PC-9 (cell line): ENCODE measurements around the gene HSD17B4. TPM values are rescaled to one million over a fixed set of nuclear protein-coding genes. Genes with fewer than 3 reads are reported as not detected.

Source experiments
- Bru-seq: library from RNA; stranded (reverse); fragments of 400-500 nt; gene quantifications from one replicate; lab custom pipeline; 2021; lab: Mats Ljungman, UMichigan
- BruChase-seq, 2 experiments: library from RNA; stranded (reverse); fragments of 400-500 nt; gene quantifications; one replicate each; lab custom pipeline; 2021; lab: Mats Ljungman, UMichigan
- BruUV-seq: library from RNA; stranded (reverse); fragments of 400-500 nt; replicated peaks from 2 replicates; lab custom pipeline; 2021; lab: Mats Ljungman, UMichigan
- CTCF ChIA-PET: fragments of 300-600 bp; sonication (Branson Sonifier 250); formaldehyde crosslinking; loops from one replicate; lab custom pipeline; 2022; ENCODE audit warnings: antibody characterized with exemption; lab: Charles Lee
- POLR2A ChIA-PET: fragments of 300-600 bp; sonication (Branson Sonifier 250); formaldehyde crosslinking; loops from one replicate; lab custom pipeline; 2022; ENCODE audit warnings: antibody characterized with exemption; ENCODE audit not compliant: unreplicated experiment; lab: Charles Lee
- DNase-seq, 2 experiments: peaks; one replicate each; pipeline versions ENCODE4 v3.0.0 to v3.0.0-alpha.2; 2015 to 2022; ENCODE audit warnings: mixed read lengths in 1 of 2
- H2AFZ ChIP-seq: fragments of 200-600 bp; sonication (generic); 2 replicates; pipeline ENCODE4 v1.8.1; 2017; ENCODE audit warnings: antibody characterized with exemption
- H3F3A ChIP-seq: fragments of 200-600 bp; sonication (generic); 2 replicates; pipeline ENCODE4 v1.8.1; 2017; ENCODE audit warnings: antibody characterized with exemption, mild to moderate bottlenecking, low read depth; ENCODE audit not compliant: insufficient read depth
- H3K27ac ChIP-seq: fragments of 200-600 bp; sonication (generic); 2 replicates; pipeline ENCODE4 v1.6.1; 2016; ENCODE audit warnings: mixed run types
- H3K27me3 ChIP-seq: fragments of 200-600 bp; sonication (generic); 2 replicates; pipeline ENCODE4 v1.6.1; 2016; ENCODE audit warnings: low read depth, mixed run types; ENCODE audit not compliant: insufficient read depth
- H3K36me3 ChIP-seq: fragments of 200-600 bp; sonication (generic); 2 replicates; pipeline ENCODE4 v1.6.1; 2016; ENCODE audit warnings: low read depth, mixed run types
- H3K4me1 ChIP-seq: fragments of 200-600 bp; sonication (generic); replicated peaks from 2 replicates; pipeline ENCODE4 v1.6.1; 2016; ENCODE audit warnings: mixed run types; ENCODE audit not compliant: insufficient read depth
- H3K4me2 ChIP-seq: fragments of 200-600 bp; sonication (generic); 2 replicates; pipeline ENCODE4 v1.6.1; 2017; ENCODE audit warnings: mixed run types
- H3K4me3 ChIP-seq: fragments of 200-600 bp; sonication (generic); 2 replicates; pipeline ENCODE4 v1.6.1; 2016; ENCODE audit warnings: mixed run types
- H3K79me2 ChIP-seq: fragments of 200-600 bp; sonication (generic); 2 replicates; pipeline ENCODE4 v1.6.1; 2017; ENCODE audit warnings: low read depth, mixed run types
- H3K9me2 ChIP-seq: fragments of 200-600 bp; sonication (generic); 2 replicates; pipeline ENCODE4 v1.8.1; 2017; ENCODE audit warnings: mild to moderate bottlenecking; ENCODE audit not compliant: insufficient read depth
- H3K9me3 ChIP-seq: fragments of 200-600 bp; sonication (generic); 2 replicates; pipeline ENCODE4 v1.8.1; 2016; ENCODE audit warnings: low read depth; ENCODE audit not compliant: insufficient read depth
- H4K20me1 ChIP-seq: fragments of 200-600 bp; sonication (generic); 2 replicates; pipeline ENCODE4 v1.8.1; 2017; ENCODE audit not compliant: insufficient read depth
- CTCF ChIP-seq: fragments of 200-600 bp; sonication (generic); conservative IDR thresholded peaks from 2 replicates; pipeline ENCODE4 v1.6.1; 2017; ENCODE audit warnings: mixed run types, antibody characterized with exemption, mild to moderate bottlenecking, moderate library complexity
- EZH2 ChIP-seq: fragments of 200-600 bp; sonication (generic); IDR thresholded peaks from 2 replicates; pipeline ENCODE4 v1.8.0; 2017; ENCODE audit warnings: antibody characterized with exemption, low read depth
- intact Hi-C: fragments of 100-400 bp; cut with micrococcal nuclease; formaldehyde crosslinking; loops from one replicate; pipeline ENCODE4 v1.10.0; 2022; ENCODE audit not compliant: unreplicated experiment
- long read RNA-seq: library from polyadenylated mRNA; stranded (forward); transcript quantifications from one replicate; pipeline ENCODE4 v2.0.0, GENCODE V29; 2022
- total RNA-seq: library from RNA; stranded (reverse); gene quantifications from 2 replicates; pipeline ENCODE4 v1.2.3, GENCODE V29; 2021

HSD17B4 gene
- total RNA-seq (148 and 226 TPM in 2 replicates), Bru-seq, nascent RNA (percentile 69 among the genes with signal in this experiment), BruChase-seq, experiment 1, labeled RNA remaining after a 2-hour chase (percentile 63 among the genes with signal in this experiment), BruChase-seq, experiment 2, labeled RNA remaining after a 6-hour chase (percentile 63 among the genes with signal in this experiment)
- long read RNA-seq, transcript HSD17B4-201 (24 exons, 2,685 nt) = major isoform, 64 of 80 reads
- long read RNA-seq, partial matches to known transcripts = 4 of 80 reads
- long read RNA-seq, other reads (novel, unspliced or antisense) = 10 of 80 reads

DNA sequence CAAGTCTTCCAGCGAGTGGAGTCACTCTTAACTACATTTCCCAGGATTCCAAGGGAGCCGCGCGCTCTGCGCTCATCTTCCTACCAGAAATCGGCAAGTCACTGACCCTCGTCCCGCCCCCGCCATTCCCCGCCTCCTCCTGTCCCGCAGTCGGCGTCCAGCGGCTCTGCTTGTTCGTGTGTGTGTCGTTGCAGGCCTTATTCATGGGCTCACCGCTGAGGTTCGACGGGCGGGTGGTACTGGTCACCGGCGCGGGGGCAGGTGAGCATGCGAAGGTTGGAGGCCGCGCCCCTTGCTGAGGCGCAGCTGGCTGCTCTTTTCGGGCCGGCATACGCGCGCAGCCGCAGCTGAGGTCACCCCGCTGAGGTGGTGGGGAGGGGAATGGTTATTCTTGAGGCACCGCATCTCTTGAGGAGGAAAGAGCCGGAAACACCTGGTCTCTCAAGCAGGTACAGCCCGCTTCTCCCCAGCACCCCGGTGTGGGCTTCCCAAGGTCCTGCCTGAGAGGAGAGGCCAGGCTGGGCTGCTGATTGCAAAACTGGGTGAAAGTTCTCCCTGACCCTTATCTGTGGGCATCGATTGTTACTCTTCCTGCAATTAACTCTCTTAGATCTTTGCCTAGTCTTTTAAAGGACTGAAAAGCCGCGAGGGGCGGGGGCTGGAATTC lies at the start of gene HSD17B4:
Gene HSD17B4 (plus strand): TSS at position 125 of the 667 bp plus-strand sequence. CDS start 79 bp downstream, at position 204.
- H4K20me1 ChIP-seq = no peaks in the 10 kb centered on the region
- peak within 1 kb of the TSS; percentile 89 for H3K4me2 ChIP-seq
- peak; percentile 76 to 82 for DNase-seq
- BruUV-seq = no TSS peak
- H3F3A ChIP-seq = no peaks in the 10 kb centered on the region
- ChIA-PET POLR2A (interaction anchor here (0.6 to 0.8 kb wide), 2 partner anchors 175 to 1076 kb away, joined by 6 to 9 read pairs; no protein-coding TSS in a partner anchor), CTCF (no interaction called here)
- peak within 1 kb of the TSS; percentile 78 for H3K27ac ChIP-seq
- no peaks in the 10 kb centered on the region for H3K9me2 ChIP-seq
- no peaks in the 10 kb centered on the region for H3K9me3 ChIP-seq
- peaks cover 12% of the 10 kb centered on the region; the same call in 1 of the 2 replicates for H3K79me2 ChIP-seq
- H3K4me3 ChIP-seq = peak within 1 kb of the TSS; percentile 79
- peaks cover 9% of the 10 kb centered on the region for H3K4me1 ChIP-seq
- no peak for TF ChIP-seq CTCF
- TF ChIP-seq EZH2 = no peak
- no peaks in the 10 kb centered on the region for H3K27me3 ChIP-seq
- H2AFZ ChIP-seq = peak within 1 kb of the TSS; percentile 96
- intact Hi-C loops = loop anchor here (2.0 to 5.0 kb wide), 2 partner anchors 34 to 465 kb away; partner anchors contain the start of gene DTWD2
- H3K36me3 ChIP-seq = no peaks in the 10 kb centered on the region

GRCh38 chr5:119402555-119402954 lies 49.7 kb upstream of the HSD17B4 start:
- Histone ChIP-seq H4K20me1 (no peaks in the 10 kb centered on the region), H3K4me1 (no peaks in the 10 kb centered on the region), H3K36me3 (no peaks in the 10 kb centered on the region), H3K4me3 (no peak overlapping the region), H3K9me2 (no peaks in the 10 kb centered on the region), H3K27ac (no peak overlapping the region), H3K4me2 (no peak overlapping the region), H3K79me2 (no peaks in the 10 kb centered on the region), H2AFZ (no peak overlapping the region), H3F3A (no peaks in the 10 kb centered on the region), H3K27me3 (no peaks in the 10 kb centered on the region), H3K9me3 (no peaks in the 10 kb centered on the region)
- CTCF ChIA-PET = no interaction called here
- BruUV-seq = no TSS peak
- DNase-seq = no peak
- POLR2A ChIA-PET = no interaction called here
- TF ChIP-seq EZH2 (no peak), CTCF (no peak)
- intact Hi-C loops = no loop called here

DNA sequence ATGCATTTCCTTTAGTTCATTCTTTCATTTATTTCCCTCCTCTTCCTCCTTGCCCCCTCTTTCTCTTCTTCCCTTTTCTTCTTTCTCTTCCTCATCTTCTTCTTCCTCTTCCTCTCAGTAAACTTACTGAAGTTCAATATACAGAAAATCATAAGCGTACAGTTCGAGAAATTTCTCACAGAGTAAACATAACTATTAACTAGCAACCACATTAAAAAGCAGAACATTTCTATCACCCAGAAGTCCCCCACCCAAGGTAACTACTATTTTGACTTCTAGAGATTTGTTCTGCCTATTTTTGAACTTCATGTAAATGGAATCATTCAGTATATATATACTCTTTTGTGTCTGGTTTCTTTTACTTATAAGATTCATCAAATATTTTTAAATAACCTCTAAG lies 48.3 kb upstream of the HSD17B4 start:
- ChIA-PET POLR2A (no interaction called here), CTCF (no interaction called here)
- H4K20me1 ChIP-seq = no peaks in the 10 kb centered on the region
- BruUV-seq = no TSS peak
- H3K4me1 ChIP-seq = no peaks in the 10 kb centered on the region
- no peak overlapping the region for H3K4me3 ChIP-seq
- no peaks in the 10 kb centered on the region for H3K79me2 ChIP-seq
- no peaks in the 10 kb centered on the region for H3K27me3 ChIP-seq
- DNase-seq = no peak
- no peaks in the 10 kb centered on the region for H3F3A ChIP-seq
- TF ChIP-seq CTCF (no peak), EZH2 (no peak)
- no peaks in the 10 kb centered on the region for H3K9me3 ChIP-seq
- intact Hi-C loops = no loop called here
- no peak overlapping the region for H3K27ac ChIP-seq
- no peak overlapping the region for H2AFZ ChIP-seq
- H3K36me3 ChIP-seq = no peaks in the 10 kb centered on the region
- no peaks in the 10 kb centered on the region for H3K9me2 ChIP-seq
- no peak overlapping the region for H3K4me2 ChIP-seq
